HepG2 (cell line): Measurements from ENCODE around the gene ADGRL1. TPM values are rescaled to one million over a fixed set of nuclear protein-coding genes. Genes with fewer than 3 reads are reported as not detected.
A peak's percentile ranks its signal among the peaks of the same experiment; 100 is the strongest.

Source experiments
- EHMT2 ChIP-seq: fragments of 200-600 bp; sonication (generic); IDR thresholded peaks from 2 replicates; pipeline ENCODE4 v1.7.0; 2017; ENCODE audit warnings: antibody characterized with exemption, low read depth, low read length, borderline replicate concordance
- GLI4 ChIP-seq: sonication (generic); formaldehyde crosslinking; IDR thresholded peaks from 2 replicates; pipeline ENCODE4 v1.5.1; 2020; ENCODE audit warnings: missing genetic modification reagents, mild to moderate bottlenecking, moderate library complexity, borderline replicate concordance
- HES4 ChIP-seq: sonication (generic); formaldehyde crosslinking; IDR thresholded peaks from 2 replicates; pipeline ENCODE4 v1.9.0; 2021; ENCODE audit warnings: mild to moderate bottlenecking, missing genetic modification reagents, borderline replicate concordance
- HMGXB4 ChIP-seq, 2 experiments: sonication (generic) in 1 of 2; formaldehyde crosslinking in 1 of 2; IDR thresholded peaks; 2 replicates each; pipeline versions ENCODE4 v1.4.0 to v1.6.1; 2018 to 2020; ENCODE audit warnings: missing genetic modification reagents in 2 of 2, borderline replicate concordance in 1 of 2, low read depth in 1 of 2, mild to moderate bottlenecking in 1 of 2, missing biosample characterization in 1 of 2
- MBNL3 ChIP-seq: fragments of 250-450 bp; sonication (Bioruptor Pico); conservative IDR thresholded peaks from 2 replicates; pipeline ENCODE4 v1.8.0; 2022; ENCODE audit warnings: mild to moderate bottlenecking, inconsistent platforms
- MTERF4 ChIP-seq: sonication (generic); formaldehyde crosslinking; IDR thresholded peaks from 2 replicates; pipeline ENCODE4 v1.8.0; 2023; ENCODE audit warnings: mild to moderate bottlenecking, missing genetic modification reagents
- MTF1 ChIP-seq: sonication (generic); formaldehyde crosslinking; IDR thresholded peaks from 2 replicates; pipeline ENCODE4 v1.5.0; 2020; ENCODE audit warnings: missing genetic modification reagents
- PCBP1 ChIP-seq: fragments of 200-400 bp; formaldehyde crosslinking; IDR thresholded peaks from 2 replicates; pipeline ENCODE4 v1.6.1; 2017; ENCODE audit warnings: mild to moderate bottlenecking, low read depth, low read length, borderline replicate concordance
- RAD21 ChIP-seq: fragments of 450-650 bp; formaldehyde crosslinking; IDR thresholded peaks from 2 replicates; pipeline ENCODE4 v1.5.0; 2020; ENCODE audit warnings: mild to moderate bottlenecking
- RXRA ChIP-seq: sonication (generic); formaldehyde crosslinking; IDR thresholded peaks from 2 replicates; pipeline ENCODE4 v1.5.1; 2020; ENCODE audit warnings: missing genetic modification reagents
- SALL1 ChIP-seq: sonication (generic); formaldehyde crosslinking; IDR thresholded peaks from 2 replicates; pipeline ENCODE4 v1.8.0; 2022; ENCODE audit warnings: mild to moderate bottlenecking, missing genetic modification reagents
- SAP130 ChIP-seq: IDR thresholded peaks from 2 replicates; pipeline ENCODE4 v1.6.1; 2016; ENCODE audit warnings: low read depth
- TARDBP ChIP-seq: sonication (generic); formaldehyde crosslinking; IDR thresholded peaks from 2 replicates; pipeline ENCODE4 v1.8.0; 2022; ENCODE audit warnings: mild to moderate bottlenecking, missing genetic modification reagents
- ZC3H4 ChIP-seq: sonication (generic); formaldehyde crosslinking; IDR thresholded peaks from 2 replicates; pipeline ENCODE4 v1.4.0; 2020; ENCODE audit warnings: missing genetic modification reagents, borderline replicate concordance
- ZFP91 ChIP-seq: sonication (generic); formaldehyde crosslinking; IDR thresholded peaks from 2 replicates; pipeline ENCODE4 v1.9.0; 2022; ENCODE audit warnings: missing genetic modification reagents, mild to moderate bottlenecking, borderline replicate concordance
- ZMYM2 ChIP-seq: sonication (generic); formaldehyde crosslinking; IDR thresholded peaks from 2 replicates; pipeline ENCODE4 v1.8.0; 2022; ENCODE audit warnings: mild to moderate bottlenecking, missing genetic modification reagents
- ZNF281 ChIP-seq: sonication (generic); formaldehyde crosslinking; IDR thresholded peaks from 2 replicates; pipeline ENCODE4 v1.4.0; 2020; ENCODE audit warnings: missing genetic modification reagents, borderline replicate concordance
- ZNF546 ChIP-seq: sonication (generic); formaldehyde crosslinking; conservative IDR thresholded peaks from 2 replicates; pipeline ENCODE4 v1.8.1; 2023; ENCODE audit warnings: mild to moderate bottlenecking, missing genetic modification reagents
- ZNF770 ChIP-seq: sonication (generic); formaldehyde crosslinking; IDR thresholded peaks from 2 replicates; pipeline ENCODE4 v1.5.0; 2020; ENCODE audit warnings: mild to moderate bottlenecking, missing genetic modification reagents
- polyA plus RNA-seq, 8 experiments: library from polyadenylated mRNA; depleted of rRNA in 3 of 8; stranded (reverse) in 7 of 8; unstranded in 1 of 8; fragments of >200 nt; fragmentation: Illumina TruSeq in 4 of 8; extraction: Trizol in 4 of 8; gene quantifications; 2 replicates each; pipeline versions ENCODE4 v1.2.1 to v1.2.3, GENCODE V29; 2011 to 2016; ENCODE audit warnings: low read depth in 4 of 8, missing spikeins in 1 of 8, mixed read lengths in 1 of 8; ENCODE audit not compliant: insufficient read depth in 1 of 8
- total RNA-seq, 5 experiments: library from RNA; depleted of rRNA; stranded (reverse); fragments of >200 nt; fragmentation: Illumina TruSeq; extraction: Trizol; gene quantifications; 2 replicates each; pipeline ENCODE4 v1.2.3, GENCODE V29; 2016; ENCODE audit warnings: low read depth in 1 of 5

Gene ADGRL1
- total and polyA plus RNA-seq, 2 of the 13 experiments (the other 11 are each of a cell fraction or from before 2014, with no cell fraction given): 0.49 to 1.7 TPM

- TF ChIP-seq HMGXB4 (CRISPR knock-in tag; IDR thresholded peaks at IDR 0.05; ENCODE audit: borderline replicate concordance in 1 of 2, low read depth in 1 of 2): peak; percentile 33 to 67; a peak in 1 of 4 replicates
- peak; percentile 32; the same call in 1 of the 2 replicates for TF ChIP-seq SALL1 (CRISPR knock-in tag)
- peak; percentile 39; the same call in 1 of the 2 replicates for TF ChIP-seq ZFP91 (CRISPR knock-in tag)
- TF ChIP-seq ZNF546 (CRISPR knock-in tag): no peak
- TF ChIP-seq MBNL3: no peak
- TF ChIP-seq ZNF281 (CRISPR knock-in tag): no peak
- TF ChIP-seq RXRA: no peak
- TF ChIP-seq EHMT2: no peak
- peak; percentile 14; the same call in 1 of the 2 replicates for TF ChIP-seq ZNF770
- TF ChIP-seq HES4 (CRISPR knock-in tag): 0 out of 2 replicates have a peak, but pooled peaks have one; percentile 34
- no peak for TF ChIP-seq ZMYM2
- TF ChIP-seq RAD21 (CRISPR knock-in tag): peak; percentile 73
- TF ChIP-seq MTERF4 (CRISPR knock-in tag): no peak
- peak; percentile 26; the same call in 1 of the 2 replicates for TF ChIP-seq SAP130 (CRISPR knock-in tag)
- TF ChIP-seq ZC3H4 (CRISPR knock-in tag): no peak
- TF ChIP-seq GLI4 (CRISPR knock-in tag): no peak
- no peak for TF ChIP-seq TARDBP (CRISPR knock-in tag)
- 0 out of 2 replicates have a peak, but pooled peaks have one; percentile 32 for TF ChIP-seq PCBP1
- TF ChIP-seq MTF1: no peak
Observed at GRCh38 chr19:14147797-14148605, 58.0 kb downstream of the ADGRL1 start (continued).
